ENCODE data around the gene APOL1.
A peak's percentile ranks its signal among the peaks of the same experiment; 100 is the strongest.
"Not testable (repeated sequence)": the region's sequence is repeated elsewhere in the genome, so short reads cannot be mapped to it uniquely, and the experiment has no call there.

Gene APOL1

GRCh38 chr22:36271231-36271630 lies 18.3 kb downstream of the APOL1 start:
- not testable (repeated sequence) for DNase-seq

DNA sequence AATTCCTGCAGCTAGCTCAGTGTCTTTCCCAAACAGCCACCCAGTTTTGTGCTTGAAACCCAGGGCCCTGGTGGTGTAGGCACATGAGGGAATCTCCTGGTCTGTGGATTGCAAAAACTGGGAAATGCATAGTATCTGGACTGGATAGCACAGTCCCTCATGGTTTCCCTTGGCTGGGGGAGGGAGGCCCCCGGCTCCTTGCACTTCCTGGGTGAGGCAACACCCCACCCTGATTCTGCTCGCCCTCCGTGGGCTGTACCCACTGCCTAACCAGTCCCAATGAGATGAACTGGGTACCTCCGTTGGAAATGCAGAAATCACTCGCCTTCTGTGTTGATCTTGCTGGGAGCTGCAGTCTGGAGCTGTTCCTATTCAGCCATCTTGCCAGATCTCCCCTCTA lies 19.0 kb downstream of the APOL1 start:
- not testable (repeated sequence) for DNase-seq

DNA sequence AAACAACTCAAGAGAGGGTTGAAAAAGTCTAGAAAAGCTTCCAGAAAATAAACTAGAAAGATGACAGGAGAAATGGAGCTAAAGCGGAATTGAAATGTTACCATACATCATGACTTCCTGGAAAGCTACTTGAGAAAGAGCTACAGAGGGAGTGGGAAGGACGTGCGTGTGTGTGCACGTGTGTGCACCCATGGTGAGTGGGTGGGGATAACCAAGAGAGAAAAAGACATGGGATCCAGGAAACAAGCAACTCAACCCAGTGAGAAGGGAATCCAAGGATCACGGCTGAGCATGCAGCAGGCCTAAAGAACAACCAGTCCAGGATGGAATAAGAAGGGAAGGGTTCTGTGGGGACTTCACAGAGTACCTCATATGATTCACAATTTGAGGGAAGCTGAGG lies 21.6 kb downstream of the APOL1 start:
- no peak for DNase-seq

DNA sequence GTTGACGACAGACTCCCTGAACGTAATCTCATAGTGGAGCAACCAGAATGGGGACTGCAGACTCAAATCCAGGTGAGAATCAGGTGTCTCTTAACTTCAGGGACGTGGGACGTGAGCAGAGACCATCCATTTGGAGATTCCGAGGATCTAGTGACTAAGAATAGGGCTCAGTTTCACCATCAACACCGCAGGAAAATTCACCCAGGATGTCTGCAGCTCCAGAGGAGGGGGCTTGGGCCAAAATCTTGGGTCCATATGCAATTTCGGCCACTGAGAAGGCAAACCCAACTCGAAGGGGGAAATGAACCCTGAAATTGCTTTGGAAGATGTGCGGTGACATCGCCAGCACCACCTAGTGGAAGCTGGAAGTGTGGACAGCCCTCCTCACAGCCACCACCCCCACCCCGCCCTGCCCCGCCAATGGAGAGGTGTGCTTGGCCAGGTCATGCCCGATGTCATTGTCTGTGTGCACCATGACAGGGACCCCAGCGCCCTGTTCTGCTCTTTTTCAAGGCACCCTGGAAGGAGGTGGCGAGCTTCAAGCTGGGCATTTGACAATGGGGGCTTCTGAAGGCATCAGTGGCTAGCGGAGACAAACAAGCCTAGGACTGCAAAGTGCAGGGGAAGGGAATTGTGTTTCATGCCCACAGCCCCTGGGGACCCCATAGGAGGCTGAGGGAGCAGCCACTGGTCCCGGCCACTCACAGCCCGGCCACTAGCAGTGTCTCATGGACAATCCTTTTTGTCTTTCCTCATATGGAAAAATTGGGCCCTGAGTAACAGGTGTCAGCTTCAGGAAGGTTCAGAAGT lies 24.8 kb downstream of the APOL1 start:
- peak; percentile 66 for DNase-seq

GRCh38 chr22:36279219-36279666 lies 26.3 kb downstream of the APOL1 start:
- no peak for DNase-seq

- peak; percentile 35 for DNase-seq
These were observed 27.4 kb downstream of the APOL1 start for GRCh38 chr22:36280379-36280778.

GRCh38 chr22:36281781-36282327 lies 28.9 kb downstream of the APOL1 start:
- no peak for DNase-seq

- no peak for DNase-seq
These were observed 29.4 kb downstream of the APOL1 start for GRCh38 chr22:36282328-36282831.

DNA sequence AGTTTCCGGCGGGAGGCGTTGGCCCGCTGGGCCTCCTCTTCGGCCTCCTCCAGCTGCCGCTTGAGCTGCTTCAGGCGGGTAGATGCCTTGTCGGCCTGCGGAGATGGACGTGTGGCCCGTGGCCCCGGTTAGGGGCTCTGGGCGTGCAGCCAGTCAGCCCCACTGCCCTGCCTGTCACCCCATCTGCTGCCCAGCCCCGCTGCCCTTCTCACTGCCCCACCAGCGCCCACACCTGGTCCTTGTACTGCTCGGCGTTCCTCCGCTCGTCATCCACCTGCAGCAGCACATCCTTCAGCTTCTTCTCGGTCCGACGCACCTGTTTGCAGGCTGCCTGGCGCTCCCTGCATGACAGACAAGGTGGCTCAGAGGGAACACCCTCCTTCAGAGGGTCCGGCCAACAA lies 31.2 kb downstream of the APOL1 start:
- no peak for DNase-seq

GRCh38 chr22:36285017-36285416 lies 32.1 kb downstream of the APOL1 start:
- DNase-seq: no peak

DNA sequence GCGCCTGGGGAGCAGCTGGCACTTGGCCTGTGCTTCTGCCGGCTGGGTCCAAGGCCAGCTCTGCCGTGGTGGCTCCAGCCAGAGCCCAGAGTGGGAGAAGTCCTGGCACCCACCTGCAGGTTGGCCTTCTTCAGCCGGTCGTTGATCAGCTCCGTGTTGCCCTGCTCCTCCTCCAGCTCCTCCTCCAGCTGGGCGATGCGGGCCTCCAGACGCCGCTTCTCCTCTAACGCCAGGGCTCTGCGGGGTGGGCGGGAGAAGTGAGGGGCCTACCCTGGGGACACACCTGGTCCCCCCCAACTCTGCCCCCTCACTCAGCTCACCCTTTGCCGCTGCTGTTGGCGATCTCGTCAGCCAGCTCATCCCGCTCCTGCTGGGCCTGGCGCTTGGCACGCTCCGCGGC lies 32.6 kb downstream of the APOL1 start:
- DNase-seq: no peak

DNA sequence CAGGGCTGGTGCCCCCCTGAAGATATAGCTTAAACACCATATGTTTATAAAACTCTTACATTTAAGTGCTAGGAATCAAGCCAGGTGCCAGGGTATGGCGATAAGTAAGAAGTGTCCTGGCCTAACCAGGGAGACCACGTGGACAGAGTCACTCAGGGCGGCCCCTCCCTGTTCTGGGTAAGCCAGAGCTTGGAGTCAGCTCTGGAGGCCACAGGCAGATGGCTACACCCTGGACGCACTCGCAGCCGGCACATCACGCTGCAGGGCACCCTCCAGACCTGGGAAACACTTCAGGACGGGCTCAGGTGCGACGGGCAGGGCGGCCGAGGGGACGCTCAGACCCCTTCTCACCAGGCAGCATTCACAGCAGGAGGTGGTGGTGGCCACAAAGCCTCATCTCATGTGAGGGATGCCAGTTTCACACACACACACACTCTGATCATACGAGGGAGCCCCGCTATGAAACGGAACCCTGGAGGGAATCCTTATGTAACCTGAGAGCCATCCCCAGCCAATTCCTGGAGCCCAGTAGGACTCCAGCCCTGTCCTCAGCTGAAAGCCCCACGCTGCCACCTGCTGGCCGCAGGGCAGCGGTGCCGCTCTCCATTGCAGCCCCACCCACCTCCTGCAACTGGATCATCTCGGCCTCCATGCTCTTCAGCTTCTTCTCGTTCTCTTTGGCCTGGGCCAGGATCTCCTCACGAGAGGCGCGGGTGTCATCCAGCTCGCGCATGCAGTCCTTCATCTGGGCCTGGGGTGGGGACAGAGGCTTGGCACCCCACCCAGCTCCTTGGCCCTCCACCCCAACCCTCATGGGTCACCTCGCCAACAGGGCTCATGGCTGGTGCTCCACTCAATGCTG lies 33.4 kb downstream of the APOL1 start:
- peak; percentile 71 for DNase-seq

DNA sequence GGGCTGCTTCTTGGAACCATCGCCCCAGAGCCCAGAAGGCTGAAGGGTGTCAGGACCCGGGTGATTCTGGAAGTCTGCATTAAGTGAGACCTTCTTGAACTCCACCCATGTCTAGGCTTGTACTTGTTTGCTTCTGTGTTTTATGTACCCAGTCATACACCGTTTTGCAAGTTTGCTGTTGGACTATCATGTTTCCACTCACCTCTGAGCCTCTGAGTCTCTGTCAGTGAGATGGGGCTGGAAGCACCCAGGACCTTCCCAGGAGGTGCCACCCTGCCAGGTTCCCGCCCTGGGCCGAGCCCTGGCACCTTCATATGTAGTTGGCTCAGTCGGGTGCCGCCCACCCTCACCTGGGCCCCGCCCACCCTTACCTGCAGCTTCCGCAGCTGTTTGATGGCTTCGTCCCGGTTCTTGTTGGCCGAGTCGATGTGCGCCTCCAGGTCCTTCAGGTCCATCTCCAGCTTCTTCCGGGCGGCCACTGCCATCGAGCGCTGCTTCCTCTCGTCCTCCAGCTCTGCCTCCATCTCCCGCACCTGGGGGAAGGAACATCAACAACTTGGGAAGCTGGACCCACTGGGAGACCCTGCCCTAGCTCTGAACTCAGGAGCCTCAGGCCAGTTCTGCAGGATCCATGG lies 35.1 kb downstream of the APOL1 start:
- no peak for DNase-seq

DNA sequence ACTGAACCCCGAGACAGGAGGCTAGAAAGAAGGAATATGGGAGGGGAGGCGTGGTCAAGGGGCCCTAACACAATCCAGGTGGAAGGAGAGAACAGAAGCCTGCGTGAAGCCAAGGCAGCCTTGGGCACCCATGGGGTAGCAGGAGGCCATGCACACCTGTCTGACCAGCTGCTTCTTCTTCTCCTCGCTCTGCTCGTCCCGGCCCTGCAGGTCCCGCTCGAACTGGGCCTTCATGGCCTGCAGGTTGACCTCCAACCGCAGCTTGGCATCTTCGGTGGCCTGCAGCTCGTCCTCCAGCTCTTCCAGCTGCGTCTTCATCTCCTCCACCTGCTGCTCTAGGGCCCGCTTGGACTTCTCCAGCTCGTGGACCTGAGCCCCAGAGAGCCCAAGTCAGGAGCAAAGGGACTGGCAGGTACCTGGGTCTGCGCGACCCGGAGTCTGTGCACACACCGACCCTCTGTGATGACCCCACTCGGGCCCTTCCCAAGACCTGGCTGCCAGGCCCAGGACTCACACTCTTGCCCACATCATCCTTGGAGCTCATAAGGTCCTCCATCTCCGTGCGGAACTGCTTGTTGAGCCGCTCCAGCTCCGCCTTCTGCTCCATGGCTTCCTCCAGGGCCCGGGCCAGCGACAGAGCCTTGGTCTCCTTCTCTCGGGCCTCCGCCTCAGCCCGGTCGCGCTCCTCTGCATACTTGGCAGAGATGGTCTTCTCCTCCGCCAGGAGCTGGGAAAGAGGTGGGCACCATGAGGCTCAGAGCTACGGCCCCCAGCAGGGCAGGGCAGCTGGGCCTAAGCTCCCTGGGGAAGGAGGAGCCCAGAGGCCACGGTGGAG lies 35.9 kb downstream of the APOL1 start:
- no peak for DNase-seq

GRCh38 chr22:36289406-36289870 lies 36.5 kb downstream of the APOL1 start:
- no peak for DNase-seq

DNA sequence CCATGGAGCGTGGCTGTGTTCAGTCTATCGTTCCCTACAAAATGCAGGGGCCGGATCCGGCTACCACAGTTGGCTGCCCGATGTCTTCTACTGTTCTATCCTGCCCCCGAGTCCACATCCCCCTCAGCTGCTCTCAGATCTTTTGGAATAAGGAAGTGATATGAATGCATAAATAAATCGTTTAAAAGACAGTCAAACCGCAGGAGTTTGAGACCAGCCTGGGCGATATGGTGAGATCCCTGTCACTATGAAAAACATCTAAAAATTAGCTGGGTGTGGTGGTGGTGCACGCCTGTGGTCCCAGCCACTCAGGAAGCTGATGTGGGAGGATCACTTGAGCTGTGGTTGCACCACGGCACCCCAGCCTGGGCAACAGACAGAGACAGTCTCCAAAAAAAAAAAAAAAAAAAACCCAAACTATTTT lies 37.0 kb downstream of the APOL1 start:
- not testable (repeated sequence) for DNase-seq

- not testable (repeated sequence) for DNase-seq
These were observed 37.6 kb downstream of the APOL1 start for GRCh38 chr22:36290391-36291075.

DNA sequence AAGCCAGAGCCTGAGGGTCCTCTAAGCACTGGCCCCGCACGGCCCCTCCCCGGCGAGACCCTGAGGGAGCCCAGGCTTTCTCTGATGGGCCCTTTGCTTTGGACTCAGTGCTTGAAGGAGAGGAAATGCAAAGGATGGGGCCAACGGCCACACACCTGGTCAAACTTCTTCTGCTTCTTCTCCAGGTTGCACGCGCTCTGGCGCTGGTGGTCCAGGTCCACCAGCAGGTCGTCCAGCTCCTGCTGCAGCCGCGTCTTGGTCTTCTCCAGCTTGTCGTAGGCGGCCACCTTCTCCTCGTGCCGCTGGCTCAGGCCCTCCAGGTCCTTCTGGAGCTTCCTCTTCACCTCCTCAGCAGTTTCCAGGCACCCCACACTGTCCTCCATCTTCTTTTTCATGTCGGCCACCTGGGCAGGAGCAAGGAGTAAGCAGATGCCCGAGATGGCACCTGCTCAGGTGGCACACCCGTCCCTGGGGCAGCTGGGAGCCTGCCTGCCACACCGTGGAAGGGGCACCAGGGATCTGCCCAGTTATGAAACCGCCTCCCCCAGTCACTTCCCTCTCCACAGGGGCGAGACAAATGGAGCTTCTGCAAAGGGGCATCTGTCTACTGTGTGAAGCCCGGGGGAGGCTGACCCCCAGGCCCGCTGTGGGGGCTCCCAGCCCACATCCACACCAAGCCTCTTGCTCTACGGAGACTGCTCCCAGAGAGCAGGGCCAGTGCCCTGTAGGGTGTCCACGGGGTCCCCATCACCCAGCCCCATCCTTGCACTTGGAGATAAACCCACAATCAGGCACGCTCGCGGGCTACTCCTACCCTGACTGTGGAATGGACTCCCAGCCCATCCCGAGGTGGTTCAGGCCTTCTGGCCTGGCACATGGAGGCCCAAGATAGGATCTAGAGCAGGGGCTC lies 39.2 kb downstream of the APOL1 start:
- DNase-seq: no peak

DNA sequence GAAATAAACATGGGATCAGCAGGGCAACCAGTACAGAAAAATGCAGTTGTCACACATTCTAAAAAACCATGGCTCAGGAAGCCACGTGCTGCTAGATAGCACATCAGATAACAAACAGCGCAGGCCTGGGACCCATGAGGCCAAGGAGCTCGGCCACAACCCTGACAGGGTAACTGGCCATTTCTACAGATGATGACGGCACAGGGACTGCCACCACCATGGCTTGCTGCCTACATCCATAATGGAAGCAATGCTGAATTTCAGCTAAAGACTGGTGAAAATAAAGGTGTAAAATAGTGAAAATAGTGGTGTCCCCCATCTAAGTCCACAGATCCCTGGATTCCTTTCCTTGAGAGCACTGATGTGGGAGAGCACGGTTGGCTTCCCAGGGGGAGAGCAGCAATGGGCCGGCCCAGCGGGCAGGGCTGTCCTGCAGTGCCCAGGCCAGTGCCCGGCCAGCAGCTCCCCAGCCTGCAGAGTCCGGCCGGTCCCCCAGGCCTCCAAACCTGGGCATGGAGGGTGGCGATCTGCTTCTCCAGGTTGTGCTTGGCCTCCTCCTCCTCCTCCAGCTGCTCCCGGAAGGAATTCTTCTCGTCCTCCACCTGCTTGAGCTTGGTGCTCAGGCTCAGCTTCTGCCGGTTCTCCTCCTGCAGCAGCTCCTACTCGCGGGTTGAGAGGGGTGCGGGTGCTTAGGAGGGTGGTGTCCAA lies 40.0 kb downstream of the APOL1 start:
- DNase-seq: no peak
